Right lobe of liver (tissue), 6 donors: ENCODE results near the gene NYAP1. TPM values are rescaled to one million over a fixed set of nuclear protein-coding genes. Genes with fewer than 3 reads are reported as not detected.
"Not testable (repeated sequence)": the region's sequence is repeated elsewhere in the genome, so short reads cannot be mapped to it uniquely, and the experiment has no call there.

Experiments used
- ATAC-seq, 4 donors: fragments of 200-7000 bp; cut with Tn5 transposase; one replicate each; pipeline ENCODE4 v1.9.1; 2020; ENCODE audit warnings: mild to moderate bottlenecking in 4 of 4, moderate library complexity in 4 of 4
- DNase-seq, 3 donors: peaks; one replicate each; pipeline ENCODE4 v3.0.0-alpha.2; 2020
- H3K27ac ChIP-seq, 3 donors: fragments of 200-600 bp; one replicate each; pipeline ENCODE4 v1.8.0; 2022
- H3K27me3 ChIP-seq, 2 donors: fragments of 200-600 bp; one replicate each; pipeline ENCODE4 v1.8.0; 2022
- H3K36me3 ChIP-seq, 4 donors: fragments of 200-600 bp; sonication (generic) in 1 of 4; one replicate each; pipeline versions ENCODE4 v1.5.1 to v1.8.0; 2017 to 2022; ENCODE audit warnings: control low read depth in 1 of 4
- H3K4me1 ChIP-seq, 4 donors: fragments of 200-600 bp; sonication (generic) in 1 of 4; one replicate each; pipeline versions ENCODE4 v1.5.1 to v1.8.0; 2017 to 2022; ENCODE audit warnings: control low read depth in 1 of 4
- H3K4me3 ChIP-seq, 3 donors: fragments of 200-600 bp; one replicate each; pipeline ENCODE4 v1.8.0; 2022
- H3K9me3 ChIP-seq, 4 donors: fragments of 200-600 bp; sonication (generic) in 1 of 4; one replicate each; pipeline versions ENCODE4 v1.5.1 to v1.8.0; 2017 to 2022; ENCODE audit warnings: control low read depth in 1 of 4
- CTCF ChIP-seq, 4 donors: fragments of 200-600 bp in 3 of 4; fragments of 450-650 bp in 1 of 4; IDR thresholded peaks; one replicate each; pipeline versions ENCODE4 v1.5.1 to v1.8.0; 2016 to 2022; ENCODE audit warnings: antibody characterized with exemption in 4 of 4, mild to moderate bottlenecking in 2 of 4
- POLR2A ChIP-seq: fragments of 450-650 bp; IDR thresholded peaks from one replicate; pipeline ENCODE4 v1.6.1; 2017; ENCODE audit warnings: antibody characterized with exemption, mild to moderate bottlenecking
- WGBS: methylation state at CpG from one replicate; pipeline ENCODE4 v1.1.6; 2018; ENCODE audit warnings: low coverage, low lambda C conversion rate; ENCODE audit not compliant: insufficient coverage; ENCODE audit errors: missing lambda C conversion rate; 5-methylcytosine and 5-hydroxymethylcytosine counted together
- intact Hi-C, 2 donors: fragments of 100-400 bp; cut with DNase I; formaldehyde crosslinking; loops; one replicate each; pipeline versions ENCODE4 v1.11.2 to v1.14.1; 2022
- total RNA-seq, 6 experiments: library from RNA; depleted of rRNA in 2 of 6; stranded (reverse); fragments of >200 nt in 2 of 6; fragmentation: NEBNext Ultra II Directional in 3 of 6; extraction: Animal tissue kit (Norgen Biotek cat#: 25700) in 3 of 6; gene quantifications; one replicate each; pipeline versions ENCODE4 v1.1.0 to v1.2.4, GENCODE V29; 2016 to 2023
- donor health status: DM: no; HTN: yes; CAD: no.
- donor health status: DM: no; HTN: no; CAD: no.
- donor health status: DM: no; HTN: no; CAD: no.
- donor health status: DM: no; HTN: yes; CAD: no.
- donor health status: DM: no; HTN: yes; CAD: no.

Gene NYAP1
- total RNA-seq, 6 experiments from 2014 or later, result 0.06 to 0.74 (median 0.32) TPM

- DNase-seq (no peak), ATAC-seq (no peak)
- H3K4me1 ChIP-seq, result peaks cover 0 to 17% (median 6%) of the 10 kb centered on the region in 4 donors
- 89% methylated on average over 10 of the region's 14 CpGs for WGBS
- no peaks in the 10 kb centered on the region for H3K9me3 ChIP-seq
- no peak overlapping the region for H3K4me3 ChIP-seq
- no peaks in the 10 kb centered on the region for H3K36me3 ChIP-seq
- TF ChIP-seq CTCF (IDR thresholded peaks at IDR 0.05), result no peak
- no peak for TF ChIP-seq POLR2A
- intact Hi-C loops, result no loop called here
- H3K27ac ChIP-seq, result no peak overlapping the region
- no peaks in the 10 kb centered on the region for H3K27me3 ChIP-seq
Measured at GRCh38 chr7:100532165-100533022, 48.7 kb downstream of the NYAP1 start.

GRCh38 chr7:100535982-100536381 lies 52.3 kb downstream of the NYAP1 start:
- ATAC-seq, intact Hi-C loops, H3K9me3 ChIP-seq, H3K4me3 ChIP-seq, DNase-seq, H3K36me3 ChIP-seq, H3K27me3 ChIP-seq, H3K27ac ChIP-seq: not testable (repeated sequence)
- 96% methylated on average over 4 of the region's 9 CpGs for WGBS
- peaks cover 0 to 27% (median 9%) of the 10 kb centered on the region in 4 donors for H3K4me1 ChIP-seq

- 89% methylated on average over 1 of the region's 2 CpGs for WGBS
- H3K27ac ChIP-seq, DNase-seq, ATAC-seq, intact Hi-C loops, H3K9me3 ChIP-seq, H3K4me3 ChIP-seq, H3K36me3 ChIP-seq, H3K27me3 ChIP-seq: not testable (repeated sequence)
- H3K4me1 ChIP-seq, result peaks cover 0 to 34% (median 9%) of the 10 kb centered on the region in 4 donors
Measured at GRCh38 chr7:100536695-100537094, 53.0 kb downstream of the NYAP1 start.

GRCh38 chr7:100538348-100538653 lies 54.6 kb downstream of the NYAP1 start:
- H3K4me3 ChIP-seq, result peak overlapping the region in 1 of 3 donors; percentile 9
- intact Hi-C loops, result no loop called here
- TF ChIP-seq POLR2A (no peak), CTCF (IDR thresholded peaks at IDR 0.05) (no peak)

GRCh38 chr7:100538654-100539435 lies 55.1 kb downstream of the NYAP1 start, which contains the start of gene AGFG2:
TSS of gene AGFG2 (plus strand) at chr7:100539203. CDS start at chr7:100539347, 144 bp downstream.
- Histone ChIP-seq H3K4me3 (peak within 1 kb of the TSS; percentile 77 to 88 (median 80)), H3K27ac (peak within 1 kb of the TSS; percentile 87 to 93 (median 92)), H3K4me1 (peaks cover 0 to 56% (median 15%) of the 10 kb centered on the region in 4 donors), H3K27me3 (no peaks in the 10 kb centered on the region), H3K9me3 (no peaks in the 10 kb centered on the region), H3K36me3 (no peaks in the 10 kb centered on the region)
- no peak for TF ChIP-seq CTCF (IDR thresholded peaks at IDR 0.05)
- peak; percentile 94 for TF ChIP-seq POLR2A
- peak; percentile 100 for DNase-seq
- intact Hi-C loops, result no loop called here
- under 1% methylated on average over 57 of the region's 60 CpGs for WGBS
- peak; percentile 87 to 98 (median 90) for ATAC-seq

More at GRCh38 chr7:100538348-100538653, 54.6 kb downstream of the NYAP1 start:
- H3K9me3 ChIP-seq, result no peaks in the 10 kb centered on the region
- H3K4me1 ChIP-seq, result peaks cover 0 to 50% (median 12%) of the 10 kb centered on the region in 4 donors
- no peaks in the 10 kb centered on the region for H3K27me3 ChIP-seq
- peak overlapping the region in 1 of 3 donors; percentile 60 for H3K27ac ChIP-seq
- DNase-seq (no peak), ATAC-seq (no peak)
- 5% methylated on average over 8 of the region's 8 CpGs for WGBS
- H3K36me3 ChIP-seq, result no peaks in the 10 kb centered on the region
